ENCODE results near the gene ADARB1.

- TF ChIP-seq, protein P1, sequence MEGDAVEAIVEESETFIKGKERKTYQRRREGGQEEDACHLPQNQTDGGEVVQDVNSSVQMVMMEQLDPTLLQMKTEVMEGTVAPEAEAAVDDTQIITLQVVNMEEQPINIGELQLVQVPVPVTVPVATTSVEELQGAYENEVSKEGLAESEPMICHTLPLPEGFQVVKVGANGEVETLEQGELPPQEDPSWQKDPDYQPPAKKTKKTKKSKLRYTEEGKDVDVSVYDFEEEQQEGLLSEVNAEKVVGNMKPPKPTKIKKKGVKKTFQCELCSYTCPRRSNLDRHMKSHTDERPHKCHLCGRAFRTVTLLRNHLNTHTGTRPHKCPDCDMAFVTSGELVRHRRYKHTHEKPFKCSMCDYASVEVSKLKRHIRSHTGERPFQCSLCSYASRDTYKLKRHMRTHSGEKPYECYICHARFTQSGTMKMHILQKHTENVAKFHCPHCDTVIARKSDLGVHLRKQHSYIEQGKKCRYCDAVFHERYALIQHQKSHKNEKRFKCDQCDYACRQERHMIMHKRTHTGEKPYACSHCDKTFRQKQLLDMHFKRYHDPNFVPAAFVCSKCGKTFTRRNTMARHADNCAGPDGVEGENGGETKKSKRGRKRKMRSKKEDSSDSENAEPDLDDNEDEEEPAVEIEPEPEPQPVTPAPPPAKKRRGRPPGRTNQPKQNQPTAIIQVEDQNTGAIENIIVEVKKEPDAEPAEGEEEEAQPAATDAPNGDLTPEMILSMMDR (conservative IDR thresholded peaks at IDR 0.05; ENCODE audit: low read depth, low read length), result no peak
- no peak for TF ChIP-seq POLR2A (IDR thresholded peaks at IDR 0.05; ENCODE audit: low read depth, low read length)
- TF ChIP-seq RCOR1 (IDR thresholded peaks at IDR 0.05; ENCODE audit: insufficient replicate concordance, low read length), result no peak
- TF ChIP-seq RAD21 (IDR thresholded peaks at IDR 0.05; ENCODE audit: low read length), result no peak
- no peak for TF ChIP-seq CHD1 (IDR thresholded peaks at IDR 0.05; ENCODE audit: low read depth, low read length)
- no peak for TF ChIP-seq SMC3 (IDR thresholded peaks at IDR 0.05; ENCODE audit: low read depth, low read length)
- TF ChIP-seq FOS (IDR thresholded peaks at IDR 0.05; ENCODE audit: low read depth, low read length), result no peak
- TF ChIP-seq, protein P2, sequence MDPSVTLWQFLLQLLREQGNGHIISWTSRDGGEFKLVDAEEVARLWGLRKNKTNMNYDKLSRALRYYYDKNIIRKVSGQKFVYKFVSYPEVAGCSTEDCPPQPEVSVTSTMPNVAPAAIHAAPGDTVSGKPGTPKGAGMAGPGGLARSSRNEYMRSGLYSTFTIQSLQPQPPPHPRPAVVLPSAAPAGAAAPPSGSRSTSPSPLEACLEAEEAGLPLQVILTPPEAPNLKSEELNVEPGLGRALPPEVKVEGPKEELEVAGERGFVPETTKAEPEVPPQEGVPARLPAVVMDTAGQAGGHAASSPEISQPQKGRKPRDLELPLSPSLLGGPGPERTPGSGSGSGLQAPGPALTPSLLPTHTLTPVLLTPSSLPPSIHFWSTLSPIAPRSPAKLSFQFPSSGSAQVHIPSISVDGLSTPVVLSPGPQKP (IDR thresholded peaks at IDR 0.05; ENCODE audit: borderline replicate concordance, low read depth, low read length), result no peak
- no peak for TF ChIP-seq BHLHE40 (IDR thresholded peaks at IDR 0.05; ENCODE audit: low read depth, low read length)
- TF ChIP-seq USF2 (IDR thresholded peaks at IDR 0.05; ENCODE audit: low read depth, low read length), result no peak
Observed at GRCh38 chr21:45217010-45217409, 142.6 kb downstream of the ADARB1 start.

All from IMR-90 (cell line).